ENCODE data around the gene MTG2.

GRCh38 chr20:62229667-62230066 lies 46.8 kb downstream of the MTG2 start:
- no peak for TF ChIP-seq CTCF (IDR thresholded peaks at IDR 0.05; ENCODE audit: low read length)
- no peak for TF ChIP-seq EZH2 (optimal IDR thresholded peaks at IDR 0.05; ENCODE audit: low read depth, low read length)
- no peak for TF ChIP-seq EZH2phosphoT487 (IDR thresholded peaks at IDR 0.05; ENCODE audit: low read length)

Data from MM.1S (cell line).